K562 treated with DMSO at 1 percent for 24 hours (cell line): ENCODE results near the gene FAM76B. TPM values are rescaled to one million over a fixed set of nuclear protein-coding genes. Genes with fewer than 3 reads are reported as not detected.

Experiments
- total RNA-seq: library from RNA; unstranded; fragments of 300-600 nt; gene quantifications from 2 replicates; pipeline ENCODE4 v1.2.3, GENCODE V29; 2022; ENCODE audit warnings: low read depth; ENCODE audit not compliant: insufficient read depth

FAM76B gene
- 15.8 and 16.9 TPM in 2 replicates for total RNA-seq

DNA sequence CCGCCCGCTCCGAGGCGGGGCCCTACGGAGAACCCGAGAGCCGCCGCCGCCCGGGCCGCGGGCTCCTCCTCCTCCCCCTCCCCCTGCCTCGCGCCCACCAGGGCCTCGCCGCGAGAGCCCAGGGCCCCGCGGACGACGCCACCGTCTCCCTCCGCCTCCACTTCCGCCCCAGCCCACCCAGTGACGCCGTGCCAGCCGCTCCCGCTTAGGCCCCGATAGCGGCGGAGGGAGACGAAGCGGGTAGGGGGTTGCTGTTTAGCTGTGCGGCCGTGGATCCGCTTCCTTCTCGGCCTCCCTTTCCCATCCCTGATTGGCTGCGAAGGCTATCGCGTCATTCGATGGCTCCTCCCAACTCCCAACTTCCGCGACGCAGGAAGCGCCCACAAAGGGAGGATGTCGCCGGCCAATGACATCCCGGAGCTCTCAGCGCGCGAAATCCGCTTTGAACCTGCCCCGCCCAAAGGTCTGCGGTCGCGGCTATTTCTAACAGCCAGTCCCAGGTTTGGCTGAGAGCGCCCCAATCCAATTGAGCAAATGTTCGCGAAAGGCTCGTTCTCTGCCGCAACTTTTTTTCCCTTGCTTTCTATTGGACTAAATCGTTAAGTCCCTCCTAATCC, at the start of gene FAM76B:
Gene FAM76B (minus strand): TSS at position 277 of the 617 bp plus-strand sequence. CDS start 304 bp downstream, outside the sequence.

DNA sequence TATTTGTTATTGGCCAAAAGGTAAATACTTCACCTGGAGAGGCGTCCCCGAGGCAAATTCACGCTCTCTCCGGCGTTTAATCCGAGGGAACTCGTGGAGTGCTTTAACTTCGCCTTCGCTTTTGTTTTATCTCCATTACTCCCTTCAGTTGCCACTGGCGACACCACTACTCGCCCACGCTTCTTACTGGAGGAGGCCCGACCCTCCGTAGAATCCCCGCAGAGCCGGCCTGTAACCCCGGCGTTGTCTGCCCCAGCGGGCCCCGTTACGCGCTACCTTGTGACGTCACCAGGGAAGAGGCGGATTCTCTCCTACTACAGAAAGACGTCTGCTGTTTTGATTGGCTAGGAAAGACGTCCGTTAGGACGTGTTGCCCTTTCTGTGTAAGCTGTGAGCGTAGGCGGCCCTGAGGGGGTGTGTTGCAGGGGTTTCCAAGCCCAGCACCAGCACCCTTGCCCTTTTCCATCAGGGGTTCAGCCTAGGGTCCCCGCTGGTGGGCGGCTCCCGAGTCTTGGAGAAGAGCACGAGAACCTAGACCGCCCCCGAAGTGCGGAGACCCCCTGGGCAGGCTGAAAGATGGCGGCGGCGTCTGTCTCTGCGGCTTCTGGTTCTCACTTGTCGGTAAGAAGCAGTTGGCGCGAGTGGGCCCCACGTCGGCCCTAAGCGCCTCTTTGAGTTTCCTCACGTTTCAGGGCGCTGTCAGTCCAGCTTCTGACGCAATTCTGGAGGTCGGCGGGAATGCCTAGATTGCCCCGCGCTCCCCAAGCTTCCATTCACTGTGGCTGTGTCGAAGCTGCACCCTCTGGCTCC, 746 bp upstream of the FAM76B start, which contains the start of gene CEP57:
Gene CEP57 (plus strand): TSS at position 376 of the 810 bp plus-strand sequence. CDS start 201 bp downstream, at position 577.

Other genes starting within 250 kb of the FAM76B start
- 38.9 and 44.5 TPM in 2 replicates for gene CEP57, start 716 bp upstream of the FAM76B start, total RNA-seq
- 13.8 and 14.1 TPM in 2 replicates for gene MTMR2, start 134.3 kb upstream of the FAM76B start, total RNA-seq